ENCODE data around the gene UBR4.

DNA sequence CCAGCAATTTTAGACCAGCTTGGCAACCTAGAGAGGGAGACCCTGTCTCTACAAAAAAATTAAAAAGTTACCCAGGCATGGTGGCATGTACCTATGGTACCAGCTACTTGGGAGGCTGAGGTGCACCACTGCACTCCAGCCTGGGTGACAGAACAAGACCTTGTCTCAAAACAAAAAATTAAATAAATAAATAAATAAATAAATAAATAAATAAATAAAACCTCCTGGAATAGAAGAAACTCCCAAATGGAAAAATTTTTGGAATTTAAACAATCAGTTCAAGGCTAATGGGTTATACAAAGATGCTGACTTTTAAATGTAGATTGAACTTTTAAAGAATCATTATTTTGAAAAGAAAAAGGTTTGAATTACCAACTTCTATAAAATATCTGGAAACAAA is 22.2 kb downstream of the UBR4 start:
- TF ChIP-seq, protein P1, sequence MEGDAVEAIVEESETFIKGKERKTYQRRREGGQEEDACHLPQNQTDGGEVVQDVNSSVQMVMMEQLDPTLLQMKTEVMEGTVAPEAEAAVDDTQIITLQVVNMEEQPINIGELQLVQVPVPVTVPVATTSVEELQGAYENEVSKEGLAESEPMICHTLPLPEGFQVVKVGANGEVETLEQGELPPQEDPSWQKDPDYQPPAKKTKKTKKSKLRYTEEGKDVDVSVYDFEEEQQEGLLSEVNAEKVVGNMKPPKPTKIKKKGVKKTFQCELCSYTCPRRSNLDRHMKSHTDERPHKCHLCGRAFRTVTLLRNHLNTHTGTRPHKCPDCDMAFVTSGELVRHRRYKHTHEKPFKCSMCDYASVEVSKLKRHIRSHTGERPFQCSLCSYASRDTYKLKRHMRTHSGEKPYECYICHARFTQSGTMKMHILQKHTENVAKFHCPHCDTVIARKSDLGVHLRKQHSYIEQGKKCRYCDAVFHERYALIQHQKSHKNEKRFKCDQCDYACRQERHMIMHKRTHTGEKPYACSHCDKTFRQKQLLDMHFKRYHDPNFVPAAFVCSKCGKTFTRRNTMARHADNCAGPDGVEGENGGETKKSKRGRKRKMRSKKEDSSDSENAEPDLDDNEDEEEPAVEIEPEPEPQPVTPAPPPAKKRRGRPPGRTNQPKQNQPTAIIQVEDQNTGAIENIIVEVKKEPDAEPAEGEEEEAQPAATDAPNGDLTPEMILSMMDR (IDR thresholded peaks at IDR 0.05) = no peak
- TF ChIP-seq POLR2AphosphoS5 (IDR thresholded peaks at IDR 0.05) = no peak

All from esophagus muscularis mucosa (tissue), 3 donors.